ENCODE measurements around the gene CCNQ.

Gene CCNQ

DNA sequence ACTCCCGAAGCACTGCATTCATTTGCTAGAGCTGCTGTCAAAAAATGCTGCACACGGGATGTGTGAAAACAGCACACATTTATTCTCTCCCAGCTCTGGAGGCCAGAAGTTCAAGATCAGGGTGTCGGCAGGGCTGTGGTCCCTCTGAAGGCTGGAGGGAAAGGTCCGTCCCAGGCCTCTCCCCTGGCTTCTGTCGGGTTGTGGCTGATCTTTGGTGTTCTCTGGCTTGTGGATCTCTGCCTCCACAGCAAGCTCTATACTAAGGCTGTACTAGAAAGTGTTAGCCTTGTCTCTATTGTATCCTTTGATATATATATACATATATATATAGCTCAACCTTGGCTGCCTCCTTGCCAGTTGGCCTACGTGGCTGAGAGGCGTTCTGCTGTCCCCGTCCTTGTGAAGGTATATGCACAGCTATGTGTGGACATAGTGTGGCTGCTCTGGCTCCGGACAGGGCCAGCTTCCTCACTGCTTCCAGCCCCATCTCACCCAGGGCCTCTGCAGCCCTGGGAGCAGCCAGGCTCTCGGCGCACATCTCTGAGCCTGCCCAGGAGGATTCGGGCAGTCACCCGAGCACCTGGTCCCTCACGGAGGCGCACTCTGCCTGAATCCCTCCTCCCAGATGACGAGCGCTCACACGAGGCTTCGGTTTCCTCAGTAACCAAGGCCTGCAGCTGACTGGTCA lies 33.1 kb upstream of the CCNQ start:
- Histone ChIP-seq H3K4me1 (ENCODE audit: insufficient read depth, low read length) (no peaks in the 10 kb centered on the region), H3K4me2 (ENCODE audit: insufficient read depth, low read length) (no peak overlapping the region), H3K27ac (ENCODE audit: low read length) (no peak overlapping the region), H3K9me3 (ENCODE audit: insufficient read depth, low read length, severe bottlenecking) (no peaks in the 10 kb centered on the region), H3K36me3 (ENCODE audit: insufficient read depth, low read length) (no peaks in the 10 kb centered on the region), H2AFZ (ENCODE audit: low read depth, low read length) (no peak overlapping the region), H3K79me2 (ENCODE audit: insufficient read depth, low read length) (no peaks in the 10 kb centered on the region), H3K4me3 (ENCODE audit: low read depth in 1 of 2, low read length in 2 of 2) (no peak overlapping the region), H3K27me3 (ENCODE audit: insufficient read depth, low read length, poor library complexity) (no peaks in the 10 kb centered on the region), H4K20me1 (ENCODE audit: insufficient read depth, low read length) (no peaks in the 10 kb centered on the region), H3K9ac (ENCODE audit: low read depth, low read length) (no peak overlapping the region)
- no peak for ATAC-seq (ENCODE audit: insufficient read depth, low read depth)
- DNase-seq, result no peak
- TF ChIP-seq, protein P1, sequence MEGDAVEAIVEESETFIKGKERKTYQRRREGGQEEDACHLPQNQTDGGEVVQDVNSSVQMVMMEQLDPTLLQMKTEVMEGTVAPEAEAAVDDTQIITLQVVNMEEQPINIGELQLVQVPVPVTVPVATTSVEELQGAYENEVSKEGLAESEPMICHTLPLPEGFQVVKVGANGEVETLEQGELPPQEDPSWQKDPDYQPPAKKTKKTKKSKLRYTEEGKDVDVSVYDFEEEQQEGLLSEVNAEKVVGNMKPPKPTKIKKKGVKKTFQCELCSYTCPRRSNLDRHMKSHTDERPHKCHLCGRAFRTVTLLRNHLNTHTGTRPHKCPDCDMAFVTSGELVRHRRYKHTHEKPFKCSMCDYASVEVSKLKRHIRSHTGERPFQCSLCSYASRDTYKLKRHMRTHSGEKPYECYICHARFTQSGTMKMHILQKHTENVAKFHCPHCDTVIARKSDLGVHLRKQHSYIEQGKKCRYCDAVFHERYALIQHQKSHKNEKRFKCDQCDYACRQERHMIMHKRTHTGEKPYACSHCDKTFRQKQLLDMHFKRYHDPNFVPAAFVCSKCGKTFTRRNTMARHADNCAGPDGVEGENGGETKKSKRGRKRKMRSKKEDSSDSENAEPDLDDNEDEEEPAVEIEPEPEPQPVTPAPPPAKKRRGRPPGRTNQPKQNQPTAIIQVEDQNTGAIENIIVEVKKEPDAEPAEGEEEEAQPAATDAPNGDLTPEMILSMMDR (IDR thresholded peaks at IDR 0.05; ENCODE audit: borderline replicate concordance, extremely low read depth, low read length, poor library complexity, severe bottlenecking), result no peak
- no peak for TF ChIP-seq EZH2 (IDR thresholded peaks at IDR 0.05; ENCODE audit: borderline replicate concordance, low read depth, low read length, severe bottlenecking)

DNA sequence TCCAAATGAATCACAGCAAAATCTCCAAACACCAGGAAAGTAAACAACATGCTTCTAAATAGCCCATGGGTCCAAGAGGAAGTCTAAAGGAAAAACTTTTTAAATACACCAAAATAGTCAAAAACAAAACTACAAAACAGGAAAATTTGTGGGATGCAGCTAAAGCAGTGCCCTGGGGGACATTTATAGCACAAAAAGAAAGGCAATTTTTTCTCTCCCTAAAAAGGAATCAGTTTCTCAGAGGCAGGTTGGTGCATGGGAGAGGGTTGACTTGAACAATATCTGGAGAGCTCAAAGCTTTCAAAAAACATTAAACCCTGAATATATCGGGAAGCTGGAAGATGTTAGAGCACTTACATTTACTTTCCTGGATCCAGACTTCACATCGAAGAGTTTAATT lies 32.4 kb upstream of the CCNQ start:
- ATAC-seq (ENCODE audit: insufficient read depth, low read depth), result no peak
- no peak overlapping the region for H2AFZ ChIP-seq (ENCODE audit: low read depth, low read length)
- no peaks in the 10 kb centered on the region for H4K20me1 ChIP-seq (ENCODE audit: insufficient read depth, low read length)
- no peaks in the 10 kb centered on the region for H3K36me3 ChIP-seq (ENCODE audit: insufficient read depth, low read length)
- TF ChIP-seq, protein P1 (IDR thresholded peaks at IDR 0.05; ENCODE audit: borderline replicate concordance, extremely low read depth, low read length, poor library complexity, severe bottlenecking), result no peak
- no peak for TF ChIP-seq EZH2 (IDR thresholded peaks at IDR 0.05; ENCODE audit: borderline replicate concordance, low read depth, low read length, severe bottlenecking)
- no peaks in the 10 kb centered on the region for H3K4me1 ChIP-seq (ENCODE audit: insufficient read depth, low read length)
- no peak overlapping the region for H3K27ac ChIP-seq (ENCODE audit: low read length)
- H3K4me3 ChIP-seq (ENCODE audit: low read depth in 1 of 2, low read length in 2 of 2), result no peak overlapping the region
- no peaks in the 10 kb centered on the region for H3K27me3 ChIP-seq (ENCODE audit: insufficient read depth, low read length, poor library complexity)
- no peaks in the 10 kb centered on the region for H3K9me3 ChIP-seq (ENCODE audit: insufficient read depth, low read length, severe bottlenecking)
- no peak for DNase-seq
- no peak overlapping the region for H3K4me2 ChIP-seq (ENCODE audit: insufficient read depth, low read length)
- no peaks in the 10 kb centered on the region for H3K79me2 ChIP-seq (ENCODE audit: insufficient read depth, low read length)
- no peak overlapping the region for H3K9ac ChIP-seq (ENCODE audit: low read depth, low read length)

GRCh38 chrX:153628665-153629064 lies 29.7 kb upstream of the CCNQ start:
- Histone ChIP-seq H3K9ac (ENCODE audit: low read depth, low read length) (no peak overlapping the region), H3K27me3 (ENCODE audit: insufficient read depth, low read length, poor library complexity) (no peaks in the 10 kb centered on the region), H4K20me1 (ENCODE audit: insufficient read depth, low read length) (no peaks in the 10 kb centered on the region), H3K36me3 (ENCODE audit: insufficient read depth, low read length) (no peaks in the 10 kb centered on the region), H3K4me3 (ENCODE audit: low read depth in 1 of 2, low read length in 2 of 2) (no peak overlapping the region), H3K4me1 (ENCODE audit: insufficient read depth, low read length) (no peaks in the 10 kb centered on the region), H3K79me2 (ENCODE audit: insufficient read depth, low read length) (no peaks in the 10 kb centered on the region), H2AFZ (ENCODE audit: low read depth, low read length) (no peak overlapping the region), H3K9me3 (ENCODE audit: insufficient read depth, low read length, severe bottlenecking) (no peaks in the 10 kb centered on the region), H3K27ac (ENCODE audit: low read length) (no peak overlapping the region), H3K4me2 (ENCODE audit: insufficient read depth, low read length) (no peak overlapping the region)
- ATAC-seq (ENCODE audit: insufficient read depth, low read depth) (no peak), DNase-seq (no peak)
- TF ChIP-seq, protein P1 (IDR thresholded peaks at IDR 0.05; ENCODE audit: borderline replicate concordance, extremely low read depth, low read length, poor library complexity, severe bottlenecking), result no peak
- no peak for TF ChIP-seq EZH2 (IDR thresholded peaks at IDR 0.05; ENCODE audit: borderline replicate concordance, low read depth, low read length, severe bottlenecking)
